DMS53 treated with DMSO at 0.1 percent for 48 hours (cell line): ENCODE results near the gene ZNF212.

Experiments
- DNase-seq: peaks from one replicate; lab custom pipeline; 2025; ENCODE audit not compliant: unreplicated experiment; lab: John Stamatoyannopoulos, UW

Gene ZNF212

GRCh38 chr7:149239345-149240143 lies at the start of gene ZNF212:
TSS of gene ZNF212 (plus strand) at chr7:149239651. CDS start at chr7:149239779, 128 bp downstream.
- DNase-seq, result peak; percentile 97

GRCh38 chr7:149191851-149192250 lies 47.6 kb upstream of the ZNF212 start:
- no peak for DNase-seq

GRCh38 chr7:149194799-149195179 lies 44.7 kb upstream of the ZNF212 start:
- no peak for DNase-seq

GRCh38 chr7:149195180-149196150 lies 44.0 kb upstream of the ZNF212 start, which contains the start of gene ZNF282:
TSS of gene ZNF282 (plus strand) at chr7:149195546. CDS start at chr7:149195590, 44 bp downstream.
- peak; percentile 92 for DNase-seq

GRCh38 chr7:149196151-149196704 lies 43.2 kb upstream of the ZNF212 start:
- DNase-seq, result no peak

GRCh38 chr7:149196705-149197171 lies 42.7 kb upstream of the ZNF212 start:
- no peak for DNase-seq

GRCh38 chr7:149197675-149198074 lies 41.8 kb upstream of the ZNF212 start:
- DNase-seq, result no peak

GRCh38 chr7:149198161-149198816 lies 41.2 kb upstream of the ZNF212 start:
- DNase-seq, result no peak

GRCh38 chr7:149199234-149199995 lies 40.0 kb upstream of the ZNF212 start:
- DNase-seq, result no peak

GRCh38 chr7:149202831-149203231 lies 36.6 kb upstream of the ZNF212 start:
- DNase-seq, result no peak

- DNase-seq, result no peak
Observed at GRCh38 chr7:149205690-149206381, 33.6 kb upstream of the ZNF212 start.

- DNase-seq, result no peak
Observed at GRCh38 chr7:149207324-149208035, 32.0 kb upstream of the ZNF212 start.

- peak; percentile 29 for DNase-seq
Observed at GRCh38 chr7:149209518-149210269, 29.8 kb upstream of the ZNF212 start.

GRCh38 chr7:149210551-149210950 lies 28.9 kb upstream of the ZNF212 start:
- no peak for DNase-seq

- no peak for DNase-seq
Observed at GRCh38 chr7:149214020-149214720, 25.3 kb upstream of the ZNF212 start.

GRCh38 chr7:149216402-149216801 lies 23.0 kb upstream of the ZNF212 start:
- no peak for DNase-seq

GRCh38 chr7:149217570-149217969 lies 21.9 kb upstream of the ZNF212 start:
- no peak for DNase-seq
